SHP77 (cell line): ENCODE data around the gene RRAGD.
A peak's percentile ranks its signal among the peaks of the same experiment; 100 is the strongest.
"Not testable (repeated sequence)": the region's sequence is repeated elsewhere in the genome, so short reads cannot be mapped to it uniquely, and the experiment has no call there.

Experiments
- DNase-seq, 2 experiments: peaks; one replicate each; lab custom pipeline; 2025; lab: John Stamatoyannopoulos, UW

RRAGD gene

GRCh38 chr6:89411145-89412070 is 665 bp downstream of the RRAGD start:
- DNase-seq, result peak in 1 of 2 experiments; percentile 21

GRCh38 chr6:89410788-89411144 is 1.3 kb downstream of the RRAGD start:
- DNase-seq, result no peak

GRCh38 chr6:89410231-89410761 is 1.8 kb downstream of the RRAGD start:
- no peak for DNase-seq

GRCh38 chr6:89409461-89410035 is 2.5 kb downstream of the RRAGD start:
- no peak for DNase-seq

- DNase-seq, result no peak
Observed at GRCh38 chr6:89406141-89406540, 5.9 kb downstream of the RRAGD start.

GRCh38 chr6:89404512-89404911 is 7.6 kb downstream of the RRAGD start:
- DNase-seq, result no peak

- DNase-seq, result no peak
Observed at GRCh38 chr6:89402776-89403175, 9.3 kb downstream of the RRAGD start.

GRCh38 chr6:89400912-89401399 is 11.1 kb downstream of the RRAGD start:
- no peak for DNase-seq

- DNase-seq, result no peak
Observed at GRCh38 chr6:89400050-89400449, 12.0 kb downstream of the RRAGD start.

GRCh38 chr6:89398762-89399525 is 13.1 kb downstream of the RRAGD start:
- peak; percentile 38 to 54 for DNase-seq

GRCh38 chr6:89397884-89398283 is 14.2 kb downstream of the RRAGD start:
- not testable (repeated sequence) for DNase-seq

- DNase-seq, result no peak
Observed at GRCh38 chr6:89393659-89394058, 18.4 kb downstream of the RRAGD start.

- no peak for DNase-seq
Observed at GRCh38 chr6:89392823-89393222, 19.2 kb downstream of the RRAGD start.

GRCh38 chr6:89388846-89389245 is 23.2 kb downstream of the RRAGD start:
- no peak for DNase-seq

- DNase-seq, result no peak
Observed at GRCh38 chr6:89387516-89388201, 24.4 kb downstream of the RRAGD start.

GRCh38 chr6:89386917-89387491 is 25.1 kb downstream of the RRAGD start:
- no peak for DNase-seq

- DNase-seq, result no peak
Observed at GRCh38 chr6:89385846-89386245, 26.2 kb downstream of the RRAGD start.

- DNase-seq, result peak; percentile 55 to 57
Observed at GRCh38 chr6:89385156-89385667, 26.9 kb downstream of the RRAGD start.

GRCh38 chr6:89381031-89381430 is 31.0 kb downstream of the RRAGD start:
- DNase-seq, result no peak

- DNase-seq, result no peak
Observed at GRCh38 chr6:89379281-89379680, 32.8 kb downstream of the RRAGD start.

GRCh38 chr6:89378628-89379027 is 33.4 kb downstream of the RRAGD start:
- DNase-seq, result no peak
